Stimulated activated effector memory CD8-positive, alpha-beta T cell treated with anti-CD3 and anti-CD28 coated beads, Interleukin-12 subunit alpha, Interleukin-12 subunit beta, amount 100 ng/mL, for 72 hours (primary cell): ENCODE results near the gene PLK2.

ENCODE experiments used
- ATAC-seq: fragments of 150-1000 bp; cut with Tn5 transposase; 2 replicates; pipeline ENCODE4 v1.10.0; 2021
- DNase-seq, 2 donors: peaks; one replicate each; pipeline ENCODE4 v3.0.0; 2021 to 2022; ENCODE audit warnings: low spot score in 2 of 2
- H3K27ac Mint-ChIP-seq: one replicate; pipeline ENCODE4 v1.8.0; 2022; ENCODE audit warnings: mild to moderate bottlenecking, mixed read lengths
- H3K36me3 Mint-ChIP-seq: one replicate; pipeline ENCODE4 v1.8.0; 2022; ENCODE audit warnings: mild to moderate bottlenecking, mixed read lengths
- H3K4me1 Mint-ChIP-seq: one replicate; pipeline ENCODE4 v1.8.0; 2022; ENCODE audit warnings: mixed read lengths
- H3K4me3 Mint-ChIP-seq: one replicate; pipeline ENCODE4 v1.8.0; 2022; ENCODE audit warnings: mild to moderate bottlenecking, mixed read lengths
- H3K9me3 Mint-ChIP-seq: one replicate; pipeline ENCODE4 v1.8.0; 2022; ENCODE audit warnings: mixed read lengths

Gene PLK2

GRCh38 chr5:58447226-58447625 is 12.7 kb downstream of the PLK2 start:
- Mint-ChIP-seq H3K4me1 (no peaks in the 10 kb centered on the region), H3K27ac (no peak overlapping the region), H3K36me3 (no peaks in the 10 kb centered on the region), H3K4me3 (no peak overlapping the region), H3K9me3 (no peaks in the 10 kb centered on the region)
- DNase-seq, result no peak
- ATAC-seq, result no peak

- DNase-seq (no peak), ATAC-seq (no peak)
- Mint-ChIP-seq H3K4me3 (no peak overlapping the region), H3K36me3 (no peaks in the 10 kb centered on the region), H3K27ac (no peak overlapping the region), H3K9me3 (no peaks in the 10 kb centered on the region), H3K4me1 (no peaks in the 10 kb centered on the region)
Measured at GRCh38 chr5:58446024-58446423, 13.9 kb downstream of the PLK2 start.

DNA sequence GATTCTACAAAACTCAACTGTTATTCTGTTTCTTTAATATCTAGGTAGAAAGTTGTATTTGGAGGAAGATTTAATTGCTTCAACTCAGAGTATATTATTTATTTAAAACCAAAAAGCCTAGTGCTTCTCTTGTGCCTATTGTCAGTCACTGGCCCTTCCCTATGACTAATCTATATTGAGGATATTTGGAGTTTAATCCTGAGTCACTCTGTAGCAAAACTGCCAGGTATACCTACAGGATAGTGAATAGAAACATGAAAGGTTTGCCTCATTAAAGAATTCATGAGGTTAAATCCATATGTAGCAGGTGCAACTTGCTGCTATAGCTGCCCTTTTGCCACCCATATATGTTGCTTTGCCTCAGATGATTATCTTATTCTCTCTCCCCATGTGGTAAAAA is 15.1 kb downstream of the PLK2 start:
- Mint-ChIP-seq H3K9me3 (no peaks in the 10 kb centered on the region), H3K27ac (no peak overlapping the region), H3K4me3 (no peak overlapping the region), H3K4me1 (no peaks in the 10 kb centered on the region), H3K36me3 (no peaks in the 10 kb centered on the region)
- ATAC-seq (no peak), DNase-seq (no peak)

DNA sequence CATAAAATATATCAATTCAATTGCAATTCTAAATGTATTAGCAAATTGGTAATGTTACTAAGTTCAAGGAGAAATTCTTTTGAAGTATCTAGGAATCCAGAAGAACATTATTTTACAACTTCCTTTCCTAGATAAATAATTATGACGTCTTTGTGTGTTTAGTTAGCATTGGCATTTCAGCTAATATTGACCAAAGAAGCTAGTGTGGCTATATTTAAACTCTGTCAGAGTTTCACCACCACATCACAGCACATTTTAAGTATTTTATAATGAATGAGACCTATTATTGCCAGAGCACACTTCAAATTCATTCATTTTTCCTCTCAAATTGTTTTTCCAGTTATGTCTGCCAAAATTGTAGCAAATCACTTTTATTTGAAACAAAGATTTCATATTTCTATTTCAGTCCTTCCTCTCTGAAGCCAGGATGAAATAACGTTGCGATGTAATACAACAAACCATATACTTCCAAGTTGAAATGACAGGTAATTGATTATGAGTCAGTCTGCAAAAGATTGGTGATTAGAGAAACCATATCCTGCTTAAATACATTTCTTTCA is 18.9 kb downstream of the PLK2 start:
- no peak for DNase-seq
- Mint-ChIP-seq H3K27ac (no peak overlapping the region), H3K4me1 (no peaks in the 10 kb centered on the region), H3K9me3 (no peaks in the 10 kb centered on the region), H3K36me3 (no peaks in the 10 kb centered on the region), H3K4me3 (no peak overlapping the region)
- no peak for ATAC-seq

- H3K36me3 Mint-ChIP-seq, result no peaks in the 10 kb centered on the region
- no peaks in the 10 kb centered on the region for H3K9me3 Mint-ChIP-seq
- no peaks in the 10 kb centered on the region for H3K4me1 Mint-ChIP-seq
- no peak for ATAC-seq
- no peak for DNase-seq
- H3K27ac Mint-ChIP-seq, result no peak overlapping the region
- no peak overlapping the region for H3K4me3 Mint-ChIP-seq
Measured at GRCh38 chr5:58439094-58439644, 20.7 kb downstream of the PLK2 start.

DNA sequence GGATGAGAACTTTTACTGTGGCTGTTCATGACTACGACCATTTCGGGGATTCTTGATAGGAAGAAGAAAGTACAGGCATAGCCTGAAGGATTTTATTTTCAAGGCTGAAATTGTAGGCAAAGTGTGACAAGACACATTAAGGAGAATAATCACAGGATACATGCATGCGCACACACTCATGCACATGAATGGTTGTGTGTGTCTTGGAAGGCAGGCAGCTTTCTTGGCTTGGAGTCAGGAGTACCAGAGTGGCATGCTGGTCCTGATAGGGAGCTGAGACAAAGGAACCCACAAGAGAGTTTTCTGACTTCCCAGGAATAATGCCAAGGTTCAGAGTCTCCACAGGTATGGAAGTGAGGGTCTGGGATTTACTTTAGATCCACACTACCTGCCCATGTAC is 22.2 kb downstream of the PLK2 start:
- Mint-ChIP-seq H3K9me3 (no peaks in the 10 kb centered on the region), H3K4me1 (no peaks in the 10 kb centered on the region), H3K4me3 (no peak overlapping the region), H3K36me3 (no peaks in the 10 kb centered on the region), H3K27ac (no peak overlapping the region)
- ATAC-seq, result no peak
- no peak for DNase-seq

GRCh38 chr5:58431832-58432231 is 28.1 kb downstream of the PLK2 start:
- DNase-seq (no peak), ATAC-seq (no peak)
- H3K9me3 Mint-ChIP-seq, result no peaks in the 10 kb centered on the region
- H3K4me3 Mint-ChIP-seq, result no peak overlapping the region
- H3K27ac Mint-ChIP-seq, result no peak overlapping the region
- no peaks in the 10 kb centered on the region for H3K4me1 Mint-ChIP-seq
- H3K36me3 Mint-ChIP-seq, result no peaks in the 10 kb centered on the region

- Mint-ChIP-seq H3K4me3 (no peak overlapping the region), H3K4me1 (no peaks in the 10 kb centered on the region), H3K9me3 (no peaks in the 10 kb centered on the region), H3K27ac (no peak overlapping the region), H3K36me3 (no peaks in the 10 kb centered on the region)
- DNase-seq (no peak), ATAC-seq (no peak)
Measured at GRCh38 chr5:58412932-58413331, 47.0 kb downstream of the PLK2 start.

- no peak for DNase-seq
- H3K4me3 Mint-ChIP-seq, result no peak overlapping the region
- H3K36me3 Mint-ChIP-seq, result no peaks in the 10 kb centered on the region
- ATAC-seq, result no peak
- H3K9me3 Mint-ChIP-seq, result no peaks in the 10 kb centered on the region
- H3K4me1 Mint-ChIP-seq, result no peaks in the 10 kb centered on the region
- H3K27ac Mint-ChIP-seq, result no peak overlapping the region
Measured at GRCh38 chr5:58412081-58412480, 47.8 kb downstream of the PLK2 start.

GRCh38 chr5:58411372-58411771 is 48.5 kb downstream of the PLK2 start:
- Mint-ChIP-seq H3K4me3 (no peak overlapping the region), H3K27ac (no peak overlapping the region), H3K4me1 (no peaks in the 10 kb centered on the region), H3K9me3 (no peaks in the 10 kb centered on the region), H3K36me3 (no peaks in the 10 kb centered on the region)
- DNase-seq (no peak), ATAC-seq (no peak)

DNA sequence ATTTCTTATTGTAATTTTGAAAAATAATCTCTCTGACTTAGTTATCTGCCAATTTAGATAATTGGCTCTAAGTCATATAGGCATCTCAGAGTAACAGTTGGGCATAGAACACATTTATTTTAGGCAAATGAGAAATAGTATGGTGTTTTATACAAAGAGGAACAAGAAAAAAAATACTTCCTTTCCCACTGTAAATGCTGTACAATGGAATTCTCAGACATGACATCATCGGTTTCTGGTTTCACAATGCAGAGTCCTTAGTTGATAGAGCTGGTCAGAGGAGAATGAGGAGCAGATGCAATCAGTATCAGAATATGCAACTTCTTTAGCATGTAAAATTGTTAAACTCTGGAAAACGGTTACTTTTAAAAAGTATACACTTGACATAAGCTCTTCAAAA is 49.4 kb downstream of the PLK2 start:
- Mint-ChIP-seq H3K27ac (no peak overlapping the region), H3K9me3 (no peaks in the 10 kb centered on the region), H3K4me3 (no peak overlapping the region), H3K36me3 (no peaks in the 10 kb centered on the region), H3K4me1 (no peaks in the 10 kb centered on the region)
- no peak for DNase-seq
- no peak for ATAC-seq

- Mint-ChIP-seq H3K27ac (no peak overlapping the region), H3K36me3 (no peaks in the 10 kb centered on the region), H3K9me3 (no peaks in the 10 kb centered on the region), H3K4me1 (no peaks in the 10 kb centered on the region), H3K4me3 (no peak overlapping the region)
- ATAC-seq (no peak), DNase-seq (no peak)
Measured at GRCh38 chr5:58407042-58407719, 52.7 kb downstream of the PLK2 start.

GRCh38 chr5:58406394-58406793 is 53.5 kb downstream of the PLK2 start:
- Mint-ChIP-seq H3K4me3 (no peak overlapping the region), H3K4me1 (no peaks in the 10 kb centered on the region), H3K9me3 (no peaks in the 10 kb centered on the region), H3K36me3 (no peaks in the 10 kb centered on the region), H3K27ac (no peak overlapping the region)
- DNase-seq, result no peak
- ATAC-seq, result no peak

GRCh38 chr5:58405175-58405574 is 54.7 kb downstream of the PLK2 start:
- Mint-ChIP-seq H3K27ac (no peak overlapping the region), H3K36me3 (no peaks in the 10 kb centered on the region), H3K9me3 (no peaks in the 10 kb centered on the region), H3K4me1 (no peaks in the 10 kb centered on the region), H3K4me3 (no peak overlapping the region)
- ATAC-seq, result no peak
- DNase-seq, result no peak

- no peak for DNase-seq
- Mint-ChIP-seq H3K4me1 (no peaks in the 10 kb centered on the region), H3K4me3 (no peak overlapping the region), H3K36me3 (no peaks in the 10 kb centered on the region), H3K27ac (no peak overlapping the region), H3K9me3 (no peaks in the 10 kb centered on the region)
- no peak for ATAC-seq
Measured at GRCh38 chr5:58404734-58405133, 55.2 kb downstream of the PLK2 start.
